ENCODE results near the gene ACTR5.
A peak's percentile ranks its signal among the peaks of the same experiment; 100 is the strongest.
"Not testable (repeated sequence)": the region's sequence is repeated elsewhere in the genome, so short reads cannot be mapped to it uniquely, and the experiment has no call there.

Gene ACTR5

GRCh38 chr20:38804682-38805501 is 56.6 kb downstream of the ACTR5 start:
- DNase-seq (ENCODE audit: low read depth in 1 of 2, low spot score in 1 of 2), result peak in 1 of 2 donors; percentile 20

DNA sequence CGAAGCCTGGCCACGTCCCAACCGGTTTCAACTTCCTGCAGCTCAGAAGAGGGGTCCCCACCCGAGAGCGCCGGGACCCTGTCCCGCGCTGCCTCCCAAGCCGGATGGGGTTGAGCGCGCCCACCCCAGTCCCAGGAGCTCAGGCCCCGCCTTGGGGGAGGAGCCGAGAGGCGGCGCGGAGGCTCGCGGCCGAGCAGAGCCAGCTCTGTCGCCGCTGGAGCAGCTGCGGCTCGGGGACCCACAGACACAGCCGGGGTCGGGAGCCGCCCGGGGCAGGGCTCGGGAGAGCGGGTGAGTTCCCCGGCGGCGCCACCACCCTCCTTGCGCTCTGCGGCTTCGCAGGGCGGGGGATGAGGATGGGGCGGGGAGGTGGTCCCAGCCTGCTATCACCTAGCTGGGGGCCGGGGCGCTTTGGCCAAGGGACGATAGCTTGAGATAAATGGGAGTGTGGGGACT is 57.3 kb downstream of the ACTR5 start, which contains the start of gene PPP1R16B:
Gene PPP1R16B (plus strand): TSS at position 196 of the 456 bp plus-strand sequence. CDS start 30,229 bp downstream, outside the sequence.
- DNase-seq (ENCODE audit: low read depth in 1 of 2, low spot score in 1 of 2), result peak; percentile 39 to 67

GRCh38 chr20:38805958-38806854 is 57.9 kb downstream of the ACTR5 start:
- DNase-seq (ENCODE audit: low read depth in 1 of 2, low spot score in 1 of 2), result peak in 1 of 2 donors; percentile 15

DNA sequence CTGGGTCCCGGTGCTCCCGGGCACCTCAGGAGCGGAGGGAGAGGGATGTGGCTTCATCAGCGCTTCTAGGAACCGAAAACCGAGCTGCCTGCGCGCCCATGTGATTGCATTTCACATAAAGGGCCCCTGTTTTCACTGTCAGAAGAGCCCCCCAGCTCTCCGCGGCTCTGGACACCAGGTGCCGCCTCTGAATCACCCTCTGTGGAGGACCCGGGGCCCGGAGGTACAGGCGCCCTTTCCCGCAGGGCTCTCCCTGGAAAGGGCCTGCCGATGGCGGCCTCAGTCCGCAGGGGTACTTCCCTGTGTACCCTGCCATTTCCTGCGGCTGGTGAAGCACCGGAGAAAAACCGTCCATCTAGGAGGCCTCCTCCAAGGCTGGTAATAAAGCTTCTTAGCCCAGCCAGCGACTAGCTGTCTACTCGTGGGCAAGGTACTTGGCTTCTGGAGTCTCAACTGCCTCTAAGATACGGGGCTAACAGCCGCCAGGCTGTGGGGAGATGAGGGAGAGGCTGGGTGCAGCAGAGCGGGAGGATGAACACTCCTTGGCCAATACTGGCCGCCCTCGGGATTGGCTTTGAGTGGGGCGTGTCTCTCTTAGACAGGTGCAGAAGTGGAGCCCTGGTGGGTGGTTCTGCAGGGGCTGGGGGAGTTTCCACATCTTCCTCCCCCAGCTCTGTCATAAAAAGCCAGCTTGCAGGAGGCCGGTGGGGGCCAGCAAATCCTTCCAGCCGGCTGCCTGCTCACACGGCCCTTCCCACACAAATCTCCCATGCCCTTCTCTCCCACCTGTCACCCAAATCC is 58.8 kb downstream of the ACTR5 start:
- peak in 1 of 2 donors; percentile 16 for DNase-seq (ENCODE audit: low read depth in 1 of 2, low spot score in 1 of 2)

GRCh38 chr20:38809942-38810341 is 61.7 kb downstream of the ACTR5 start:
- DNase-seq (ENCODE audit: low read depth in 1 of 2, low spot score in 1 of 2), result no peak

DNA sequence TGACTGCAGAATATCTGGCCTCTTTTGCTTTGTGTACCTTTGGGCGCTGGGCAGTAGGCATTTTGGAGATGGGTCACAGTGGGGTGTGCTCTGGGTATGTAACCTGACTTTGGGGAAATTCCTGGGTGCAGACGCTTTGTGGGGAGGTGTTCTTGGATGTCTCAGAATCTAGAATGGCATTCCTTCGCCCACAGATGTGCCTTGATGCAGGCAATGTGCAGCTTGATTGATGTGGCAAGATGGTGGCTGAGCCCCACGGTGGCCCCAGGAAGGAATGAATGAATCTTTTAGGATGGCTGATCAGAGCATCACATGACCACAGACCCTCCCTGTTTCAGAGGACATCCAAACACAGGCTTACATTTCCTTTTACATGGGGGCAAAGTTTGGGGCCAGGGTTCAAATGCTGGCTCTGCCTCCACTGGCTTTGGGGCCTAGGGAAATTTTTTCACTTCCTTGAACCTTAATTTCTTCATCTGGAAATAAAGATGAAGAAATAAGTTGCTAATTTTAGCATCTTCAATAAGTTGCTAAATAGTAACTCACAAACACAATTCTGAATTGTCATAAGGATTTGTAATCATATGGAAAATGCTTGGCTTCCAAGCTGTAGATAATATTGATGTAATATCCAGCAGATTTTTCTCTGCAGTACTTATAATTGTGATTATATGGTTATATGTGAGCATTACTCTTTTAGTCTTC is 62.8 kb downstream of the ACTR5 start:
- no peak for DNase-seq (ENCODE audit: low read depth in 1 of 2, low spot score in 1 of 2)

DNA sequence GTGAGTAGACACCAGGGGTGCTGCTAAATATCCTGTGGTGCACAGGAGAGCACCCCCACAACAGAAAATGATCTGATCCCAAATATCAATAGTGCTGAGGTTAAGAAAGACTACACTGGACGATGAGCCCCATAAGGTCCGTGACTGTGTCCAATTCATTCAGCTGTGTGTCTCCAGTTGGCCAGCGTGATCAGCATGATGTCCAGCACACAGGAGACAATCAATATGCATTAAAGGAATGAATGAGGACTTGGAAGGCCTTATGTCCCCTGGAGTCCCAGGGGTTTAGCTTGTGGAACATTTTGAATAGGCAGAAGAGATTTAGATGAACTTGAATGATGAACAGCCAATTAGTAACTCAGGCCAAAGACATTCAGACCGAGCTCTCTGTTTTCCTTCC is 63.5 kb downstream of the ACTR5 start:
- DNase-seq (ENCODE audit: low read depth in 1 of 2, low spot score in 1 of 2), result no peak

DNA sequence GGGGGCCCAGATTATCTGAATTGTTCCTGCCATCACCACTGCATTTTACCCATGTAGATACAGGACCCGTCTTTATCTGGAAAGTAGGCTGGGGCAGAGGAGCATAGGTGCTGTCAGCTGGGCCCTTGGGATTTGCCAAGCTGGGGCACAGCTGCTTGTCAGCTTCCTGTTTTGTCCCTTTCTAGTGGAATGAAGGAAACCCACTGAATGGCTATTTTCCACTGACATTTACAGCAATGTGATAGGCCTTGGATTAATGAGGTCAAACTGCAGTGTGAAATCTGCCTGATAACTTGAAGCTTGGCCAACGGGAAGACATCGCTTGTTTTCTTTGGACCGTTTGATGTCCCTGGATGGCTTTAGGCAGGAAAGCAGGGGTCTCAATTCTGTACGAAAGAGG is 63.9 kb downstream of the ACTR5 start:
- DNase-seq (ENCODE audit: low read depth in 1 of 2, low spot score in 1 of 2), result no peak

GRCh38 chr20:38812709-38813573 is 64.7 kb downstream of the ACTR5 start:
- DNase-seq (ENCODE audit: low read depth in 1 of 2, low spot score in 1 of 2), result no peak

GRCh38 chr20:38813574-38813962 is 65.3 kb downstream of the ACTR5 start:
- DNase-seq (ENCODE audit: low read depth in 1 of 2, low spot score in 1 of 2), result not testable (repeated sequence)

- no peak for DNase-seq (ENCODE audit: low read depth in 1 of 2, low spot score in 1 of 2)
These were observed 67.2 kb downstream of the ACTR5 start for GRCh38 chr20:38815446-38815845.

DNA sequence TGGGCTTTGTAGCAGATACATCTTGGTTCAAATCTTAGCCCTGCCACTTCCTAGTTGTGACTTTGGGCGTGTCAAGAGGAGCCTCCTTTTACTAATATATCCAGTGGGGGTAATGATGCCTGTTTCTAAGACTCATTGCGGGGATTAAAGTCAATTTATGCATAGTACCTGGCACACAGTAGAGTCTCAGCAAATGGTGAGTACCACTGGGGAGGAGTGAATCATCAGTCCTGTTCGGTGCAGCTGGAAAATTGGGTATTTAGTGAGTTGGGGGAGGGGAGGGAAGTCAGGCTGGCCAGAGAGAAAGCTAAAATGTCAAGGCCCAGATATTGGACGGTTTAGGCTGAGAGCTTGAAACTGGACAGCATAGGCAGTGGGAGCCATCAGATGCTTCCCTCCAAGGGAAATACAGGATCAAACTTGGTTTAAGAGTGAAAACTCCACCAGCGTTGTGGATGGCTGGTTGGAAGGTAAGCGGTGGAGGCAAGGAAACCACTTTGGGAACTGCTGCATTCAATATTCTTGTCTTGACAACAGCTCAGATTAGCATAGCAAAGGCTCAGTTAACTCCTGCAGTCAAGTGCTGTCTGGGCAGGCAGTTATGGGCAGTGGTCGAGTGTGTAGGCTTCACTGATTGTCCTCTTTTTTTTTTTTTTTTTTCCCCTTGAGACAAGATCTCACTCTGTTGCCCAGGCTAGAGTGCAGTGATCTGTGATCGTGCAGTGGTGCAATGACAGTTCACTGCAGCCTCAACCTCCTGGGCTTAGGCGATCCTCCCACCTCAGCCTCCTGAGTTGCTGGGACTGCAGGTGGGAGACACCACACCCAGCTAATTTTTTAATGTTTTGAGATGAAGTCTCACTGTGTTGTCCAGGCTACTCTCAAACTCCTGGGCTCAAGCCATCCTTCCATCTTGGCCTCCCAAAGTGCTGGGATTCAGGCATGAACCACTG is 70.1 kb downstream of the ACTR5 start:
- no peak for DNase-seq (ENCODE audit: low read depth in 1 of 2, low spot score in 1 of 2)
